OCI-M1 (cell line): ENCODE measurements around the gene RSPRY1.

Experiments used
- DNase-seq: peaks from one replicate; lab custom pipeline; 2025; lab: John Stamatoyannopoulos, UW

The RSPRY1 gene

DNA sequence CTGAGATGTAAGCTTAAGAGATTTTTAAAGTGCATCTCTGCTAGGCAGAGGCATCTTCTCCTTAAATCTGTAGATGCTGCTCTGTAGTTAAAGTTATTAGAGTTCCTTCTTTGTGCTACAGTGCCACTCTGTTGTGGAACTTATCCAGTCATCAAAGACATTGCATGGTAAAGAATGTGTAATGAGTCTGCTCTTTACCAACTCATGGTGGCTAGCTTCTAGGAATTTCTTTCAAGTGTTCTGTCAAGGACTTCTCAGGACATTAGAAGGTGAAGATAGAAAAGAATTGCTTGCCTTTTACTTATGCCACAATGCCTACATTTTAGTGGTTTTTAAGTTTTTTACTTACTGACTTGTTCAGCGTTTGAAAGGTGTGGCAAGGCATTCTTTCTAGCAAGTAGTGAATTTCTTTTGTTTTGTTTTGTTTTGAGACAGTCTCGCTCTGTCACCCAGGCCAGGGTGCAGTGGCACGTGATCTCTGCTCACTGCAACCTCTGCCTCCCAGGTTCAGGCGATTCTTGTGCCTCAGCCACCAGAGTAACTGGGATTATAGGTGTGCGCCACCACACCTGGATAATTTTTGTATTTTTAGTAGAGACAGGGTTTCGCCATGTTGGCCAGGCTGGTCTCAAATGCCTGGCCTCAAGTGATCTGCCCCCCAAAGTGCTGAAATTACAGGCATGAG is 38.7 kb downstream of the RSPRY1 start:
- DNase-seq, result no peak

DNA sequence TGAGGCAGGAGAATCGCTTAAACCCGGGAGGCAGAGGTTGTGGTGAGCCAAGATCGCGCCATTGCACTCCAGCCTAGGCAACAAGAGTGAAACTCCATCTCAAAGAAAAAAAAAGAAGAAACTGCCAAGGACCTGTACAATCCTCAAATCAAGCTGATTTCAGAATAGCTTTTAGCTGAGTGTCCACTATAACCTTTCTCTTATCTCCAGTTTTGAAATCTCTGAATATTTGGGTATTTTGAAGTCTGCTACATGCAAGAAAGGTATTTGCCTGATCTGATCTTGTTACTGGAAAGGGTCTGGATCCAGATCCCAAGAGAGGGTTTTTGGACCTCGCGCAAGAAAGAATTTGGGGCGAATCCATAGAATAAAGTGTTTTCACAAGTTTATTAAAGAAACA is 39.8 kb downstream of the RSPRY1 start:
- DNase-seq, result no peak

DNA sequence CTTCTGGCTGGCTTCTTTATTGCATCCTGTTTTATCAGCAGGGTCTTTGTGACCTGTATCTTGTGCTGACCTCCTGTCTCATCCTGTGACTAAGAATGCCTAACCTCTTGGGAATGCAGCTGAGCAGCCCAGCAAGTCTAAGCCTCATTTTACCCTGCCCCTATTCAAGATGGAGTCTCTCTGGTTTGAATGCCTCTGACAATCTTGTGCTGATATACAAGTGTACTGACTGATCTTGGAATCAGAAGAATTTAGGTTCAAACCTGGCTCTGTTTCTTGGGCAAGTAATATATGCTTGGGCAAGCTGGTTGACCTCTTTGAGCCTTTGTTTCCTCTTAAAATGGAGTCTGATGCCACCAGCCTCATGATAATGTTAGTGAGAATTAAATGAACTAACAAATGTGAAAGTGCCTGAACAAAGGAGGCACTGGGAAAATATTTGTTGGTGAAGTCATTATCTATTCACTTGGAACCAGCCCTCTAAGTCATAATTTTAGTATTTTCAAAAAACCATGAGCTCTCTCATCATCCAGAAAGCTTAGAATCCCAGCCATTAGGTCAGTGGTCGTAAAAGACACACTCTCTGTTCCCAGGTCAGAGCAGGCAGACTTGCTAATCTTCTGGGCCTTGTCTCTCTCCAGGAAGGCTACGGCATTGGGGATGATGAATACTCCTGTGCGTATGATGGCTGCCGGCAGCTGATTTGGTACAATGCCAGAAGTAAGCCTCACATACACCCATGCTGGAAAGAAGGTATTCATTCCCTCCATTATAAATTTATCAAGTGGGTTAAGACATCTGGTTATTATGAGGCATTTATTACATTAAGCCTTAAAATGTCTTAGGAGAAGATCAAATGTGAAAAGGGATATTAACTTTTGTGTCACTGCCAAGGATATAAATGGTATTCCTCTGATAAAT is 40.8 kb downstream of the RSPRY1 start:
- DNase-seq, result no peak

DNA sequence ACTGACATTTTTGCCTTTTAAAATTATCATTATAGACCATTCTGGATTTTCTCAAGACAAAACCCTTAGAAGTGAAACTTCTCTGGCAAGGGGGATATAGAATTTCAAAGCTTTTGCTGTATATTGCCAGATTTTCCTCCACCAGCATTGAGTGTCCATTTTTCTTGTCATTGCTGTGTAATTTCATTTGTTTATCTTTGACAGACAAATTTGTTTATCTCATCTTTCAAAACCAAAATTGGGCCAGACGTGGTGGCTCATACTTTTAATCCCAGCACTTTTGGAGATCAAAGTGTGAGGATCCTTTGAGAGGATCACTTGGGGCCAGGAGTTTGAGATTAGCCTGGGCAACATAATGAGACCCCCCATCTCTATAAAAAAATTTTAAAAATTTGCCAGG is 43.0 kb downstream of the RSPRY1 start:
- DNase-seq, result no peak

DNA sequence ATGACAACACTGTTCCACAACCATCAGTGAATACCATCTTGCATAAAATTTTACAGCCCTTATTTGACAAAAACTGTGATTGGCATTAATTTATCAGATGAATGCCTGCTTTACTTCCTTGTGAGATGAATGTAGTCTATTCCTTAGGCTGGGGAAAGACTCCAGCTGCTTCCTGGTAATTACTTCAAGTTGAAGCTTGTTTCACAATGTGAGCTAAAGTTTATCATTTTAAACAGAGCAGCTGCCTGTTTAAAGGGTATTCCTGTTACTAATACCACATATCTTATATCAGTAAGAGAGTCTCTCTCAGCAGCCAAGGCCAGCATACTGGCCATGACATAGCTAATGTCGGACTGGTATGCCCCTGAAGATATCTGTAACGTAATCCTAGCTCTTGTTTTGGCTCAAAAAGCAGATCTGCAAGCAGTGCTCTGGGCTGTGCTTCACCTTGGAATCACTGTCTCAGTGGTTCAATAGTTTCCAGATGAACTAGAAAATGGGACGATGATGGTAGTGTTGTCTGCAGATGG is 45.8 kb downstream of the RSPRY1 start:
- DNase-seq, result no peak

DNA sequence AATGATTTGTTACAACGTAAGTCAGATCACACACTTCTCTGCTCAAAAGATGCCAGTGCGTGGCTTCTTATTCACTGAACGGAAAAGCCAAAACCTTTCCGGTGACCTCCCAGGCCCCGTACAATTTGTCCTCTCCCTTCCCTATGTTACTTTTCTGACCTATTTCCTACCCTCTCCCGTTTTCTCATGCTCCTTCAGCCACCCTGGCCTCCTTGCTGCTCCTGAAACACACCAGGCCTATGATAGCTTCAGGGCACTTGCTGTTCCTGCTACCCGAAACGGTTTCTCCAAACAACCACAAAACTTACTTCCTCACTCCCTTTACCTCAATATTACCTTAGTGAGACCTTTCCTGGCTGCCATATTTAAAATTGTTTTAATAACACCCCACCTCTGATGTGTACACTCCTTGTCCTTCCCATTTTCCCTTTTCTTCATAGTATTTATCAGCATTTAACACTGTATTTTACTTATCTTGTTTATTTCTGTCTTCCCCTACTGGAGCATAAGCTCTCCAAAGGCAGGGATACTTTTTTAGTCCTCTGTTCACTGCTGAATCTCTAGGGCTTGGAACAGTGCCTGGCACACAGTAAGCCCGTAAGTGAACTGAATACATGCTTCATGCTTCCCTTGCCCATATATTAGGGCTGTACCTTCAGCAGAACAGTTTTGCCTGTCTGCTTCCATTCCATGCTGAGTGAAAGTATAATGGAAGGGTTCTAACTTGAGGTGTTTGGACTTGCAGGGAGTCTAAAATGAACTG is 48.0 kb downstream of the RSPRY1 start:
- no peak for DNase-seq

DNA sequence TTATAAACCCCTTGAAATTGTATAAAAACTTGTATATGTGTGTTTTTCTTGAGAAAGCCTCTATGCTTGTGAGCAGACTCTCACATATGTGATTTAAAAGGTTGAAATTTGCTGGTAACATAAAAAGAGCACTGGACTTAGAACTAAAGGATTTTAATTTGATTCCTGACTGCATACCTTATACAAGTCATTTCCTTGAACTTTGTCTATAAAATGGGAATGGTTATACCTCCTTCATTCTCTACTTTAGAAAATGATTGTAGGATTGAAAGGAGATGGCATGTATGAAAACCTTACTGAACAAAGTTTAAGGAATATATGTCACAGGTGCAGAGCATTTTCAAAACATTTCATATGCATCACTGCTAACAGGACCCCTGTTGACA is 48.6 kb downstream of the RSPRY1 start:
- DNase-seq, result no peak

DNA sequence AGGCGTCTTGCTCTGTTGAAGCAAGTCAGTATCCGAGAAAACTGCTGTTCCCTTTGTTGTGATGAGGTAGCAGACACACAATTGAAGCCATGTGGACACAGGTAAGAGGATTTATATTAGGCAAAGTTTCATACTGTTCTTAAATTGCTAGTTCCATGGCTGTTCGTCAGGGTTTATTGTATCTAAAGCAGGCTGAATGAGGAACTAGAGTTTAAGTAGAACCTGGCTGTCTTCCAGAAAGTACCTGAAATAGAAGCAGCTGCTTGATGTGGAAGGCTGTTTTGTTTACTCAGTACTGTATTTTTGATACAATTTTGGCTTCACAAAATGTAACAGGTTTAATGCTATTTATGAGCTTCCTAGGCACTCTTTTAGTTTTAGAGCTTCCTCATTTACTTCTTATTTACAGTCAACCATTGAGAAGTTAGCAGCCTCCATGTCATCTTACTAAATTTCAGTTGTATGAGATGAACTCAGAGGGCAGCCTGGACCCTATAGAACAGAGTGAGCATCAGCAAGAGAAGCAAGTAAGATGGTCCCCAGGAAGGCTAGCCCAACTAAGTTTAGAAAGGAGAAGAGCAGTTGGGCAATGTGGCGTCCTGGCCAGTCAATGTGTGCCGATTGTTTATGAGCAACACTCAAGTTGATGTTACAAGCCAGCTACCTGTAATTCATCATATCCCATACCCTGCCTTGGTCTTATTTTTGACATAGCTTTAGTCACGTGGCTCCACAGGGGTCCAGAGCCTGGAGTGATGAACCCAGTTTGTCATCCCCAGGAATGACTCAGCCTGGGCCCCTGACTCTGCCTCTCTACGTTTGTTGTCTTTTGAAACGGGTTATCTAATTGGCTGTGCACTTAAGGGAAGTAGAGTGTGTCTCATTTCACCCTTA is 49.2 kb downstream of the RSPRY1 start:
- peak; percentile 3 for DNase-seq

DNA sequence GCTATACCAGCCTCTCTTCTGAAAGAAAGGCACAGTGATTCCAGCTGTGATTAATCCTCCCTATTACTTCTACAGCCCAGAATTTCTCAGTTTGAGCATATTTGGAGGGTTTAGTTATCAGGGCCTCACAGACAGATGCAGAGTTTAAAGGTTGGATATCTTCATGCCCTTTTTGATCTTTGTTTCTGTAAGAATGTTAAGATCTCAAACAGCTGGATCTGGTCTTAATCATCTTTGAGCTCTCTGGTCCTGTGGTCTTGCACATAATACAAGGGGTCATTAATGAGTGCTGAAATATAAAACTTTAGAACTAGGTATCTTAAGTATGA is 49.9 kb downstream of the RSPRY1 start:
- DNase-seq, result no peak

DNA sequence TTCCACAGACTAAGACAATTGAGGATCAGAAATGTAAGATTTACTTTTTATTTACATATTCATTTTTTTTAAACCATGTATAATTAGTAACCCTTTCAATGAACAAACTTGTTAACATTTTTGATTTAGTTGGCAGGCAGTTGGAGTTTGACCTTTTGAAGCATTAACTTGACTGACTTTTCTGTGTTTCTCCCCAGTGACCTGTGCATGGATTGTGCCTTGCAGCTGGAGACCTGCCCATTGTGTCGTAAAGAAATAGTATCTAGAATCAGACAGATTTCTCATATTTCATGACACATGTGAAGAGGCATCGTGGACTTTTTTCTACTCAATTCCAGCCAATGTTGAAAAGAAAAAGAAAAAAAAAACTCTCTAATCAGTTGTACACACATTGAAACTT is 52.6 kb downstream of the RSPRY1 start:
- no peak for DNase-seq

DNA sequence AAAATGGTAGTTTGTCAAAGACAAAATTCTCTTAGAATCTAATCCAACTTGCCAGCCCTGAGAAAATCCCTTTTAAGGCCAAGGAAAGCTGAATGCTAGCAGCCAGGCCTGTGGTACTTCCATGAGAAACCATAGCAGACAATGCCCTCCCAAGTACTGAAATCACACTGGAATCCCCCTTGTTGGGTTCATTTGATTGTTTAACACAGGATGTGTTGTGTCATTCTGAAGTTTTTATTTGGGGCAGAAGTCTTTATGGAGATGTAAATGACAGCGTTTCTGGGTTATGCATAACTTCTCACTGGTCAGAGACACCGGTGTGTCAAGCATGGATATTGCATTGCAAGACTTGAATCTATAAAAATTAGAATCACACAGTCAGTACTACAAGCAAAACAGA is 53.0 kb downstream of the RSPRY1 start:
- no peak for DNase-seq

DNA sequence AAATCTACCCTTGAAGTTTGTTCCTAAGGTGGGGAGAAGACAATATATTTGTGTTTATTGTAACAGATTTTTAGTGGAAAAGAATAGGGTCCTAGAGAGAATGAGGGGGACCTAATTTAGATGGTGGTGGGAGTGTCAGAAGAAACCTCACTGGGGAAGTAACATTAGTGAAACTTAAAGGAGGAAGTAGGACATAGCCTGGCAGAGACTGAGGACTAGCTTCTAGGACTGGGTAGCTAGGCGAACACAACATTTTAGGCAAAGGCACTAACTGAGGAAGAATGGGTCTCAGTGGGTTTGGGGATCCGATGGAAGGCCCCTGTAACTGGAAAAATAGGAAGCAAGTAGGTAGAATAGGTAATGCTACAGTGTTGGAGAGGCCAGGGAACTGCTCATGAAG is 54.7 kb downstream of the RSPRY1 start:
- no peak for DNase-seq

DNA sequence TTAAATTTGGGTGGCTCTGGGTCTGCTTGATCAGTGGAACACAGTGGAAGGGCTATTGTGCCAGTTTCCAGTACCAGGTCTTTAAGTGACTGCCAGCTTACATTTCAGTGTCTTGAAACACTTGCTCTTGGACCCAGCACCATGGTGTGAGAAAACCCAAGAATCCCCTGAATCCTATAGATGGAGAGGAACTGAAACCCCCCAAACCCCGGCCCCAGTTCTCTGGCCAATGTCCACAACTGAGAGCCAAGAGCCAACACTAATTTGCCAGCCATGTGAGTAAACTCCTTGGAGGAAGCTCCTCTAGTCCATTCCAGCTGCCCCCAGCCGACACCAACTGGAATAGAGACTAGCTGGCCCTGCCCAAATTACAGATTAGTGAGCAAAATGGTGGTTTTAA is 56.5 kb downstream of the RSPRY1 start:
- no peak for DNase-seq

DNA sequence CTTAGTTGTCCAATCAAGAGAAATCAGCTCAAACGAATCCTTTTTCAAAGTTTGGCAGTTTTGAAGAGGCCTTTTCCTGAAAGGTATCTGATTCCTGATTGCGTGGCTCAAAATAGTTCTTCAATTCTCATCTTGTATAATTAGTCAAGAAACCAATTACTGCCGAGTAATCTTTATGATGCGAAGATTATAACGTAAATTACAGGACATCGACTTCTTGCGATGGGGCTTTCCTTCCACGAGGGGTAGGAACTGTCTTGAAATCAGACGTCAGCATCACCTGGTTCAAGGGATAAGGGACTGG is 58.3 kb downstream of the RSPRY1 start:
- no peak for DNase-seq

DNA sequence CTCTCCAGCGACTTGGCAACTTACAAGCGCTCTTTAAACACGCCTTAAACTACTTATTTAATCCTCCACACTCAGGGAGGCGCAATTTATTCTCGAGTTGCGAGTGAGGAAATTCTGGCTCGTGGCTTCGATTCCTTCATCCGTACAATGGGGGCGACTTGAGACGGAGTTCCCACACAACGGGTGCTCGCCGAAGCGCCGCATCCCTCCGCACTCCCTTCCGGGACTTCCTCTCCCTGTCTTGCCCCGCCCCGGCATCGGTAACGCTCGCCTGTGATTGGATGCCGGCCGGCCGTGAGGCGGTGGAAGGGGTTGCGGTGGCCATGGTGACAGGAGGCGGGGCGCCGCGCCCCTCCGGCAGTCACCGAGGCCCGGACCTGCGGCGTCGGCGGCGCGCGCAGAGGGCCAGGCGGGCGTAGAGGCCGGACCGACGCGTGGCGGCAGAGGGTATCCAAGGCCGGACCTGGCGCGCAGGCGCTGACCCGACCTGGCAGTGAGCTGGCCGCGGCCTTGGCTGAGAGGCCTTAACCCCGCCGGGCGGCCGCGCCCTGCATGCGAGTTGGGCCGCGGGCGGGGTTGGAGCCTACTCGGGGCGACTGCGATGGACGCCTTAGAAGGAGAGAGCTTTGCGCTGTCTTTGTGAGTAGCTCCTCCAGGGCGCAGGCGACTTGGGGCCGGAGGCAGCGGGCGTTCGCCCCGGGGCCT is 58.8 kb downstream of the RSPRY1 start, which contains the start of gene ARL2BP:
TSS of gene ARL2BP (plus strand) at position 493 of the 705 bp plus-strand sequence. CDS start at position 602, 109 bp downstream.
- peak; percentile 97 for DNase-seq

DNA sequence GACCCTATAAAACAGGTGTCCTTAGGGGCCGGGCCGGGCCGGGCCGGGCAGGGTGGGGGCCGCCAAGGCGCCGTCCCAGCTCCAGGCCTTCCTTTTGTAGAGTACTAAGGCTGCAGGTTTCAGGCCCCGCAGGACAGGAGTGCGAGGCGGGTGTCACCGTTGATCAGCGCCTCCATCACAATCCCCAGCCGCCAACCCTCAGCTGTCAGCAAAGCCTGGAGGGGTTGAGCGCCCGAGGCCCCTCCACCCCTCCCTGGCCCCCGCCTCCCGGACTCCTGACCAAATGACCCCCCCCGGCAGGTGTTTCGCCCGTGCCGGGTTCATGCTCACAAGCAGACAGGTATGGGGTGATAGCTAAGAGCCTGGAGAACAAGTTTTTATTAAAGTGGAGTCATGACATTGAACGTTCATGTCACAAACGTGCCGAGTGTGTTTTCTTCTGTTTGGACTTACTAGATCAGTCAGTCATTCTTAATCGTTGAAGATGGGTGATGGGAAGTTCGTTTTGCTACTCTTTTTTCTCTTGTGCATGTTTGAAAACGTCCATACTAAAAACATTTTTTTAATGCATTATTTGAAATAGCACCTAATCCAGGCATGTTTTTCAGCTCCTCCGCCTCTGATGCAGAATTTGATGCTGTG is 59.5 kb downstream of the RSPRY1 start:
- peak; percentile 27 for DNase-seq

DNA sequence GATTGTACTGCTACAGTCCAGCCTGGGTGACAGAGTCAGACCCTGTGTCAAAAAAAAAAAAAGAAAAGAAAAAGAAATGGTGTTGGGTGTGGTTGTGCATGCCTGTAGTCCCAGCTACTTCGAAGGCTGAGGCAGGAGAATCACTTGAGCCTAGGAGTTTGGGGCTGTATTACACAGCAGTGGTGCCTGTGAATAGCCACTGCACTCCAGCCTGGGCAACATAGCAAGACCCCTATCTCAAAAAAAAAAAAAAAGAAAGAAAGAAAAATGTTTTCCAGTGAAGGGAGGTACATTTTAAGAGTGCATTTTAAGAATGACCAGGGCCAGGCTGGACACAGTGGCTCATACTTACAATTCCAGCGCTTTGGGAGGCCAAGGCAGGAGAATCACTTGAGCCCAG is 65.2 kb downstream of the RSPRY1 start:
- DNase-seq, result no peak

DNA sequence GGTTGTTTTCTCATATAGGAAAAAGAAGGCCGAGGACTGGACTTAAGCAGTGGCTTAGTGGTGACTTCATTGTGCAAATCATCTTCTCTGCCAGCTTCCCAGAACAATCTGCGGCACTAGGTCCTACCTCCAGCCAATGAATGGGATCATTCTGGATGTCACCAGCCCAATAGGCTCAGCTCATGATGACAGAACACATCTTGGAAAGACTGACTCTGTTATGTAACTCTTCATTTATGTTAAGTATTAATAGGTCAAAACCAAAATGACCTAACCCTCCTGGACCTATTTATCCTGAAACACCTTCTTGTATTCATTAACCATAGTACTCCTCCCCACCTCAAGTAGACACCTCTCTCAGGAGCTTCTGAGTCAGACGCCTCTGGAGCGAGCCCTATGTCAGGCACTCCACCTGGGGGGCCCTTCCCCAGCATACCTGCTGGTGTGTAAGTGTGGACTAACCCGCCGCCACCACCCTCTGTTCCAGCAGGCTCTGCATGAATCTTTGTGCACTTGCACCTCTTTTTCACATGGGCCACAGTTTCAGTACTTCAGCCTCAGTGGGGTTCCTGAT is 66.1 kb downstream of the RSPRY1 start:
- DNase-seq, result no peak

DNA sequence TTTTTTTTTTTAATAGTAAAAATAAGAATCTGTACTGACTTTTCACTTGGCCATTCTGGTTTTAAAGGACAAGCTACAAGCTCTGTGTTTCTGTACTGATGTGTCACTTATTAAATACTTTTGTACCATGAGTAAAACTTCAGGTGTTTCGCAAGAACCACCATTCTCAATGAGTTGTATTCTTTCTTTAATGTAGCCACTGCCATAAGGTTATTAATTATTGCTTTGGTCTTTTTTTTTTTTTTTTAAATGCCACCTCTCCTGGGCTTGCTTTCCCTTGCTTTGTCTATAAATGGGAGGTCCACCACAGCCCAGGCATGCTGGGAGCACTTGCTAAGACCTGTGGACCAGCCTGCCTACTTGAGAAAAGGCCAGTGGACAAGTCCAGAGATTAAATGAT is 67.3 kb downstream of the RSPRY1 start:
- DNase-seq, result no peak
